HG02970 (cell line): Measurements from ENCODE around the gene MYO9A.
"Not testable (repeated sequence)": the region's sequence is repeated elsewhere in the genome, so short reads cannot be mapped to it uniquely, and the experiment has no call there.

Source experiments
- ATAC-seq: cut with Tn5 transposase; IDR thresholded peaks from one replicate; pipeline ENCODE4 v1.9.1; 2021; ENCODE audit warnings: mild to moderate bottlenecking, moderate library complexity, moderate number of reproducible peaks; ENCODE audit not compliant: unreplicated experiment, low FRiP score

MYO9A gene

DNA sequence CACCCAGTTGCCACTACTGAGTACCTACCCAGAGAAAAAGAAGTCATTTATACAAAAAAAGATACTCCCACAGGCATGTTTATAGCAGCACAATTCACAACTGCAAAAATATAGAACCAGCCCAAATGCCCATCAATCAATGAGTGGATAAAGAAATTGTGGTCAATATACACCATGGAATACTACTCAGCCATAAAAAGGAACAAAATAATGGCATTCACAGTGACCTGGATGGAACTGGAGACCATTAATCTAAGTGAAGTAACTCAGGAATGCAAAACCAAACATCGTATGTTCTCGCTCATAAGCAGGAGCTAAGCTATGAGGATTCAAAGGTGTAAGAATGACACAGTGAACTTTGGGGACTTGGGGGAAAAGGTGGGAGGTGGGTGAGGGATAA, 61.7 kb downstream of the MYO9A start:
- ATAC-seq = not testable (repeated sequence)

GRCh38 chr15:72053297-72053696, 64.7 kb downstream of the MYO9A start:
- not testable (repeated sequence) for ATAC-seq

GRCh38 chr15:72050700-72051099, 67.2 kb downstream of the MYO9A start:
- ATAC-seq = no peak

GRCh38 chr15:72047020-72047419, 70.9 kb downstream of the MYO9A start:
- no peak for ATAC-seq

GRCh38 chr15:72044956-72045355, 73.0 kb downstream of the MYO9A start:
- ATAC-seq = no peak

DNA sequence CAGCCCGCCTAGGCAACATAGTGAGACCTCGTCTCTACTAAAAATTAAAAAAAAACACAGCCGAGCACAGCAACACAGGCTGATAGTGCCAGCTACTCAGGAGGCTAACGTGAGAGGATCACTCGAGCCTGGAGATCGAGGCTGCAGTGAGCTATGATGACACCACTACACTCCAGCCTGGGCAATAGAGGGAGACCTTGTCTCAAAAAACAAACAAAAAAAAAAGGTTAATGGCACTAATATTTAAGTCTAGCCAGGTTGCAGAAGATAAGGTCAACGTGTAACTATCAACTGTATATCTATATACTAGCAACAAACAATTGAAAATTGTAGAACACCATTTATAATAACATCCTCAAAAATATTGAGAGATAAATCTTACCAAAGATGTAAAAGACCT, 75.1 kb downstream of the MYO9A start:
- ATAC-seq = no peak

- ATAC-seq = no peak
Observed at GRCh38 chr15:72042054-72042453, 75.9 kb downstream of the MYO9A start.

- ATAC-seq = no peak
Observed at GRCh38 chr15:72037321-72037720, 80.6 kb downstream of the MYO9A start.

DNA sequence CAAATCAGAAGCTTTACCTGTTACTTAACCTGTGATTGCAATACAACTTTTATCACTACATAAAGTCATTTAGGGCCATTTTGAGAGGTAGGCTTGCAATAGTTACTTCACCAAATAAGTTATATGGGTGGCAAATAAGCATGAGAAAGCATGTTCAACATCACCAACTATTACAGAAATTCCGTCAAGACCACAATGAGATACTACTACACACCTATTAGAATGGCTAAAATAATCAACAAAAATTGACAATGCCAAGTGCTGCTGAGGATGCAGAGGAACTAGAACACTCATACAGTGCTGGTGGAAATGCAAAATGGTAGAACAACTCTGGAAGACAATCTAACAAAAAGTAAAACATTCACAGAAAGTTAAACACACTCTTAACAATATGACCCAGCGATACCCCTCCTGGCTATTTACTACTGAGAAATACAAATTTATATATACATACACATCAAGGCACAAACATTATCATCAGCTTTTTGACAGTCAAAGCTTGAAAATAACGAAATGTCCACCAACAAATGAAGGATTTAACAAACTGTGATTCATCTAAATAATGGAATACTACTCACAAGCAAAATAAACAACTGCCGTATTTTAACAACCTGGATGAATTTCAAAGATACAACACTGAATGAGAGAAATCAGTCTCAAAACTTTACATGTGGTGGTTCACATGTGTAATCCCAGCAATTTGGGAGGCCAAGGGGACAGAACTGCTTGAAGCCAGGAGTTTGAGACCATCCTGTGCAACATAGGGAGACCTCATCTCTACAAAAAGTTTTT, 82.9 kb downstream of the MYO9A start:
- ATAC-seq = no peak

- ATAC-seq = no peak
Observed at GRCh38 chr15:72034351-72034750, 83.6 kb downstream of the MYO9A start.

DNA sequence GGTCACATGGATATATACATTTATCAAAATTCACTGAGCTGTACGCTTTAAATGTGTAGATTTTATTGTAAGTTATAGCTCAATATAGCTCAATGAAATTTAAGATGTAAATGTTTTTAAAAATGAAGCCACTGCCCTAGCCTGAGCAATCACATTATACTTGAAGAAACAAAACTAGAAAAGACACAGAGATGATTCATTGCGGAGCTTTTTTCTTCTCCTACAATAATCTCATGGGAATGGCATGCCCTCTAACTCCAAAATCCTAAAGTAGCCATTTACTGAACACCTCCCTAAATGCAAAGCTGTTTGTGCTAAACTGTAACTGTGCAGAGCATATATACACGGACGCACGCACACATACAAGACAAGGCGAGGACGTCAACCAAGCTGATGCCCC, 84.2 kb downstream of the MYO9A start:
- no peak for ATAC-seq

DNA sequence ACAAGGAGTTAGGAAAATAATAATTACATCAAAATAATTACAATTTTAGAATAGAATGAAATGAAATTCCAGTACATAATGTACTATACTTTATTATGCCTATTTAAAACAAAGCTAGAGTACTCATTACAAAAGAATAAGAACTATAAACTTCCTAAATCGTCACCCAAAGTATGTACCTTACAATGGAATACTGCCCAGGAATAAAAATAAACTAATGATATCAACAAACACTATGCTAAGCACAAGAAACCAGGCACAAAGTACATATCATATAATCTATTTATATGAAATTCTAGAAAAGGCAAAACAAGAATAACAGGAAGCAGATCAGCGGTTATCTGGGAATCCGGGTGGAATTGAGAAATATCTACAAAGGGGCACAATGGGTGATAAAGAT, 84.7 kb downstream of the MYO9A start:
- ATAC-seq = no peak

DNA sequence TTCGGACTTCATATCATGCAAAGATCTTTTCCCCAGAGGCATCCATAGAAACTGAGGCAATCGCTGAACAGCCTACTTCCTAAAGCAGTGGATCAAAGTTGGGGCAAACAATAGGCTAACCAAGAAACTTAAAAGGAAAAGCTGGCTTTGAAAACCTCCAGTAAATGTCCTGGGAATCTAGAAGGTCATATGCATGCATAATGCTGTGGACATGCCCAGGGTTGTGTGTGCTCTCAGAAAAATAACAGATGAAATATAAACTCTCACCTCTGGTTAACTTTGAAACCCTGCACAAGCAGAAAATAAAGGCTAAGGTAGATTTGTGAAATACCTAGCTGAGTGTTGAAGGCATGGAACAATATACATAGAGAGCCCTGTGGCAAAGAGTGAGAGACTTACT, 96.3 kb downstream of the MYO9A start:
- ATAC-seq = no peak

DNA sequence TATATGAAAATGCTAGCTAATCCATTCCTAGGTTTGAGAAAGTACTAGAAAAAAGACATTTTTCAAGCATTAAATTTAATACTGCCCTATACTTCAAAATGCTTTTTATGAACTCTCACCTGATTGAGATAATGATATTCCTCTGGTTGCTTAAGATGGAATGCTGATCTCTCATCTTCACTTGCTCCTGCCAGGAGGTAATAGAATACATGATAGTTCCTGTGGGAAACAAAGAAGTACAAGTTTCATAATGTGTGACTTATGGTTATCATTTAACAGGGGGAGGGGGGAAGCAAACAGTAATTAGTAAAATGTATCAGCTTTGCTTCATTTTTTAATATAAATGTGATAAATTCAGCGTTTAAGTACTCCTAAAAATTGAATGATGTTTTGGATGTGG, 97.2 kb downstream of the MYO9A start:
- no peak for ATAC-seq

DNA sequence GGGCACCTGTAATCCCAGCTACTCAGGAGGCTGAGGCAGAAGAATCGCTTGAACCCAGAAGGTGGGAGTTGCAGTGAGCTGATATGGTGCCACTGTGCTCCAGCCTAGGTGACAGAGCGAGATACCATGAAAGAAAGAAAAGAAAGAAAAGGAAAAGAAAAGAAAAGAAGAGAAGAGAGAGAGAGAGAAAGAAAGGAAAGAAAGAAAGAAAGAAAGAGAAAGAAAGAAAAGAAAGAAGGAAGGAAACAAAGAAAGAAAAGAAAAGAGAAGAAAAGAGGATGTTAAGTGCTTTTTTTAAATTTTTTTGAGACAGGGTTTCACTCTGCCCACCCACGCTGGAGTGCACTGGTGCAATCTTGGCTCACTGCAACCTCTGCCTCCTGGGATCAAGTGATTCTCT, 103.4 kb downstream of the MYO9A start:
- ATAC-seq = not testable (repeated sequence)

DNA sequence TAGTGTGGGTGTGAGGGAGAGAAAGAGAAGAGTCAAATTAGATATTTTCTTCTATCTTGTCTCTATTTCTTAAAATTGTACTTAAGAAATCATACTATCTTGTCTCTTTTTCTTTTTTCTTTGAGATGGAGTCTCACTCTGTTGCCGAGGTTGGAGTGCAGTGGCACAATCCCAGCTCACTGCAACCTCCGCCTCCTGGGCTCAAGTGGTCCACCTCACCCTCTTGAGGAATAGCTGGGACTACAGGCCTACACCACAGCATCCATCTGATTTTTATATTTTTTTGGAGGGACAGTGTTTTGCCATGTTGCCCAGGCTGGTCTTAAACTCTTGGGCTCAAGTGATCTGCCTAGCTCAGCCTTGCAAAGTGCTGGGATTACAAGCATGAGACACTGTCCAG, 104.2 kb downstream of the MYO9A start:
- ATAC-seq = no peak

- ATAC-seq = no peak
Observed at GRCh38 chr15:72011302-72011942, 106.5 kb downstream of the MYO9A start.

DNA sequence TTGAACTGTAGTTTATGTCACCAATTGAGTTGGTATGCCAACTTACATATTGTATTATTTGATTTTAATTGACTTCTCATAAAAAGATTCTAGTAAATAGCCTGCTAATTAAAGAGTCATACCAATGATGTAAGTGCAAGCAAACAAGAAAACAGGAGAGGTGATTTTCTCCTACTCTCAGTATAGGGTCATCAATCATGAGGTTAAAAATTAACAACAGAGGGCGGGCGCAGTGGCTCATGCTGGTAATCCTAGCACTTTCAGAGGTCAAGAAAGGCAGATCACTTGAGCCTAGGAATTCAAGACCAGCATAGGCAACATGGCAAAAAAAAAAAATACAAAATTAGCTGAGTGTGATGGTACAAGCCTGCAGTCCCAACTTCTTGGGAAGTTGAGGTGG, 108.7 kb downstream of the MYO9A start:
- no peak for ATAC-seq

DNA sequence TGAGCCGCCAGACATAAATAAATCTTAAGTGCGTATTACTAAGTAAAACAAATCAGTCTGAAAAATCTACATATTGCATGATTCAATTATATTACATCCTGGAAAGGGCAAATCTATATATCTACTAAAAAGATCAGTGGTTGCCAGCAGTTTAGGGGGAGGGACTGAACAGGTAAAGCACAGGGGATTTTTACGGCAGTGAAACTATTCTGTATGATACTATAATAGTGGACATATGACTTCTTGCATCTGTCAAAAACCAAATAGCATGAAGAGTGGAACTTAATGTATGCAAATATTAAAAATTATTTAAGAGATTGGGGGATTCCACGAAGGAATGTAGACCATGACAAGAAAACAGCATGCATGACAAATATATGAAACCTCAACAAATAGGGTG, 111.6 kb downstream of the MYO9A start:
- ATAC-seq = no peak

DNA sequence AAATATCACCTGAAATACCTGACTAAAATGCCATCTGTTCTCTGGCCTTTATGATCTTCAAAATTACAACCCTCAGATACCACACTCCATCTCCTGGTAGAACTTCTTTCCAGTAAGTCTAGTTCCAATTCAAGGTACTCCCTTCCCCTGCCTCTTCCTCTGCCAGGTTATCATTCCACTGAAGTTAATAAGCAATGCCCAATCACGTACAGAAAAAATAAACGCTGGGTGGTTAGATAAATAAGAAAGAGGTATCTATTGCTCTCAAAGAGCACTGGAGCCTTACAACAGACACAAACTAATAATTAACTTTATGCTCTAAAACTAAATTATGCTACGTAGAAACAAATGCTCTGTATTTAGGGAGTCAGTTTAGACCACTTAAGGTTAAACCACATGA, 112.5 kb downstream of the MYO9A start:
- no peak for ATAC-seq

DNA sequence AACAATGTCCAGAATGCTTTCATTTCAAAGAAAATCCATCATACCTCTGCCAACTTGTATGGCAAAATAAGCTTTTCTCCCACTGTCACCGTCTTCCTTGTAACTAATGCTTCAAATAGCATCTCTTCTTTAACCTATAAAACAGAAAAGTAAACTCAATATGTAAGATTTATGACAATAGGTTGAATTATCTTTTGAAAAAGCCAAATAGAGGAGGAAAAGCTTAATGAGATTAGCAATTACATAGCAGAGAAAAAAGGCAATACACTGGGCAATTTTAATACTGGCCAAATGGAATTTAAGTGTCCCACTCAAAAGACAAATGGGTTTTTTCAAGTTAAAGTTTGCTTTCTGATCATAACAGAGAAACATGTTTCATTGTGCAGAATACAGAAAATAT, 118.1 kb downstream of the MYO9A start:
- ATAC-seq = no peak

DNA sequence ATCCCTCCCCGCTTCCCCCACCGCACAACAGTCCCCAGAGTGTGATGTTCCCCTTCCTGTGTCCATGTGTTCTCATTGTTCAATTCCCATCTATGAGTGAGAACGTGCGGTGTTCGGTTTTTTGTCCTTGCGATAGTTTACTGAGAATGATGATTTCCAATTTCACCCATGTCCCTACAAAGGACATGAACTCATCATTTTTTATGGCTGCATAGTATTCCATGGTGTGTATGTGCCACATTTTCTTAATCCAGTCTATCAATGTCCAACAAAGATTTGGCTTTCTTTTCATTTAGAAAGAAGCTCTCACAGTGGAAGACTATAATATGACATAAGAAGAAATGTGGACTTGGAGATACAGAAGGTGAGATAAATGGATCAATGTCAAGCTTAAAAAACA, 119.2 kb downstream of the MYO9A start:
- ATAC-seq = not testable (repeated sequence)
